ENCODE results near the gene KIF3C.
"Not testable (repeated sequence)": the region's sequence is repeated elsewhere in the genome, so short reads cannot be mapped to it uniquely, and the experiment has no call there.

Gene KIF3C

DNA sequence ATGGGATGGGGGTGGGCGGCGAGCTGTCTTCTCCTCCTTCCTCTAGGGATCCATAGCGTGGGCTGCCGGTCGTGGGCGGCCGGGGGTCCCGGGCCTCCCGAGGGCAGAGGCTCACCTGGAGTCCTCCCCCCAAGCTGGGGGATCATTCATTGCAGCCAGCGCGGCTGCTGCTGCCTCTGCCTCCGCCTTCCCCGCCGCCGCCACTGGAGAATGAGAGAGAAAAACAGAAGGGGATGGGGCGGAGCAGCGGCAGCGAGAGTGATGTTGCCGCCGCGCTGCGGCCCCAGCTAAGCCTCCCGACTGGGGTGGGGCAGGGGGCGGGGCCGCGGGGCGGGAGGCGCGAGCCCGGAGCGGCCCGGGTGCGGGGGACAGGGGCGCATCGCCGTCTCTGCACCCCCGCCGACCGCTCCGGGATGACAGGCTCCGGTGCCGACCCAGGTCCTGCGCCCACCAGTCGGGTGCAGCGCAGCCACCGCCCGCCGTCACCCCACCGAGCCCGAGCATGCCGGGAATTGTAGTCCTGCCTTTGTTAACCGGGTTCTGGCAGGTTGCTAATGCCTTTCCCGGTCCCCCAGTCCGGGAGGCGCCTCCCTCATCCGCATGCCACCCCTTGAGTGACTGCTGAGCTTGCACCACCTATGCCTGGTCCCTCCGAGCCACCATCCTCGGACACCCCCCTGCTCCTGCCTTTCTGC, at the start of gene KIF3C:
KIF3C (minus strand) TSS at position 225 of the 695 bp plus-strand sequence. CDS start 580 bp downstream, outside the sequence.
- DNase-seq, result peak; percentile 61 to 74

DNA sequence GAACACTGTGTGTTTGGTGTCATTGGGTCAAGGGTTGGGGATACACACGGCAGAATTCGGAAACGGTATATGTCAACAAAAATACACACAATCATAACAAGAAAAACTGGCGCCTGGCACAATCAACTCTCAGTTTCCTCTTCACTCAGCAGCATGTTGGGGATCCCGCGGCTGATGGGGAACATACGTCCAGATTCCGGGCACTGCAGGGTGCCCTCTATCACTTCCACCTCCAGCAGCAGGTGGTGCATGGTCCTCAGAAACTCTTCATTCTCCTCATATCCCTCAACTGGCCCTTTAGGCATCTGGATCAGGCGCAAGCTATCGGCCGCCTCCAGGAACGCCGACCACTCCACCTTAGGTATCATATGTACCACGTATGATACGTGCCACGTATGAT, 45.8 kb upstream of the KIF3C start:
- DNase-seq, result not testable (repeated sequence)

DNA sequence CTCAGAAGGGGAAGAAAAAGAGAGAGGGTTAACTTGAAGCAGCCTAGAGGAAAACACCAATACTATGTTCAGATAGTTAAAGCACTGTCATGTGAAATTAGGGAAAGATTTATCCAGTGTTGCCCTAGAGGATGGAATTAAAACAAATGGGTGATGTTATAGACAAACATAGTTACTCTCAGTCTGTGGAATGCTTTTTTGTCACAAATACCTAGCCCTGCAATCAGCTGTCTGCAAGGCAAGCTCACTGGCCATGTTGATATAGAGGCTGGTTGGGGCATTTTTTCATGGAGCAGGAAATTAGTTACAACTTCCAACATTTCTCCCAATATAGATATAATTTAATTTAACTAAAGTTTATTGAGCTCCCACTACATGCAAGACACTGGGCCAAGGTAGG, 43.2 kb upstream of the KIF3C start:
- no peak for DNase-seq

DNA sequence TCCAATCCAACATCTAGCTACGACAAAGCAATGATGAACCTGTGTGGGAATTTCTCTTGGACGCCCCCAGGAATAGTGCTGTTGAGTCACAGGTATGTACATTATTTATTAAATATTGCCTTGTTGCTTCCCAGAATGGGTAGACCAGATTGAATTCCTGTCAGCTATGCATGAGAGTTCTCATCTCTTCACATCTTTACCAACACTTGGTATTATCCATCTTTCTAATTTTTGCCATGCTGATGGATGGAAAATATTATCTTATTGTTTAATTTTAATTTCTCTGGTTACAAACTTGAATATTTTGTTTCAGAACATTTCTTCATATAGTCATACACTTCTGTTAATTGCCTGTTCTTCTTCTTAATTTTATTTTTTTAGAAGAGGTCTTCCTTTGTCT, 42.0 kb upstream of the KIF3C start:
- DNase-seq, result no peak

DNA sequence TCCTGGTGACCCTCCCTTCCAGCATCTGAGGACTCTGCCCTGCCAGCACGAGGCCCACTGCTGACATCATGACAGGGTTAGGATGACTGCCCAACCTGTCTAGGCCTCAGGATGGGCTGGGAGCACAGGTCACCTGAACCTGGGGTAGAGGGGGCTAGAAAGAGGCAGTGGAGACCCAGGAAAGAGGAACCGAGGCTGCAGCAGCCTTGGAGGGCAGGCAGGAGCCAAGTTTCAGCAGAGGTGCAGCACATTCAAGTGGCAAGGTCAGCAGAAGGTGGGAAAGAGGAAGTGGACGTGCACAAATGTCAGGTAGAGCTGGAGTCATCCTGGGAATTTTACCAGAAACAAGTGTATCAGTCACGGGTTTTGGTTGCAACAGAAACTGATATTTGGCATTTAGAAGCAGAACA, 37.9 kb upstream of the KIF3C start:
- no peak for DNase-seq

DNA sequence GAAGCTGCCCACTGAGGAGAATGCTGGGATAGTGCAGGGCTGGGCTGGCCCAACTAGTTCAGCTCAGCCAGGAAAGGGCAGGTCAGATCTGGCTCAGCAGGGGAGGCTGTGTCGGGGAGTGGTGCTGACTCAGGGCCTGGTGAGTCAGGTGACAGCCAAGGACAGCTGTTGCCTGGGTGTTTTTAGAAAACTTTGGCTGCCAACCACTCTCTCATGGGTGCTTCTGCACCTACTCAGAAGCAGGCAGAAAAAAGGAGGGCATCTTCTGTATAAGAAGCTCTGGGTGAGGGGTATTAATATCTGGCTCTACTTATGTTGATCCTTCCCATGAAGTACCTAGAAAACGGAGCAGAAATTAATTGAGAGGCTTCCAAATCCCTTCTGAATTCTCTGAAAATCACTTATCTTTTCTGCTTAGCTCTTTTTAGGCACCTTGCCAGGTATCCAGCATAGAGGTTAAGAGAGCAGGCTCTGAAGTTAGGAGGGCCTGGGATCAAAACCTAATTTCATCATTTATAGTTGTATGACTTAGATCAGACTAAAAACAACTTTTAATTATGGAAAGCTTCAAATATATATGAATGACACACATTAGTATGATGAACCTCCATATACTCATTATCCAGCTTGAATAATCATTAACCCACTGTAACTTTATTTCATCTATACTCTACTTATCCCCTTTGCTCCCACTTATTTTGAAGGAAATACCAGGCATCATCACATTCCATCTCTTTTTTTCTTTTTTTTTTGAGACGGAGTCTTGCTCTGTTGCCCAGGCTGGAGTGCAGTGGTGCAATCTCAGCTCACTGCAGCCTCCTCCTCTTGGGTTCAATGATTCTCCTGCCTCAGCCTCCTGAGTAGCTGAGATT, 36.1 kb upstream of the KIF3C start:
- DNase-seq, result peak in 1 of 2 experiments; percentile 36

DNA sequence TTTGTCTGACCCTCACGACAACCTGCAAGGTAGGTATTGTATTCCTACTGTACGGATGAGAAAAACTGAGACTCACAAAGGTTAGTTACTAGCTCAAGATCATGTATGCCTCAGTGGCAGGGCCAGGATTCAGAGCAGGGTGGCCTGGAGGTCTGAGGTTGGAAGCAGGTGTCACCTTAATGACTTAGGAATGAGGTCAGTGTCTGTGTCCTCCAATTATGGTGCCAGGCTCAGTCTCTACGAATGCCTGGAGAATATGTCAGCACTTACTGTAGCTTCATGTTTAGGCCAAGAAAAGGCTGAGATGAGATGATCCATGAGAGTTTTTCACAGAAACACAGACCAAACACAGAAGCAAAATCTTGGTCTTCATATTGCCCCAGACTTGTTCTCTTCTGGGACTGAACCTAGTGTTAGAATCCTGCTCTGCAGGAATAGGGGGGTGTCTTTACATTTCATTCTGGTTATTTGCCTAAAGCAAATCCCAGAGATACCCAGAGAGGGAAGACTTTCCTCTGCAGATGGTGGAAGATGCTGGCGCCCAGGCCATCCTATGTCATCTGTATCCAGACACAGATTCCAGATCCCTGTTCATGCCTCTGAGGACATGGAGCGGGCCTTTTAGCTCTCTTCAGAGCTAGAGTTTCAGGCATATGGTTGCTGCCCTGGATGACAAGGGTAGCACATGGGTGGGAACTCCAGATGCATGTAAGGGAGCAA, 35.3 kb upstream of the KIF3C start:
- DNase-seq, result no peak

DNA sequence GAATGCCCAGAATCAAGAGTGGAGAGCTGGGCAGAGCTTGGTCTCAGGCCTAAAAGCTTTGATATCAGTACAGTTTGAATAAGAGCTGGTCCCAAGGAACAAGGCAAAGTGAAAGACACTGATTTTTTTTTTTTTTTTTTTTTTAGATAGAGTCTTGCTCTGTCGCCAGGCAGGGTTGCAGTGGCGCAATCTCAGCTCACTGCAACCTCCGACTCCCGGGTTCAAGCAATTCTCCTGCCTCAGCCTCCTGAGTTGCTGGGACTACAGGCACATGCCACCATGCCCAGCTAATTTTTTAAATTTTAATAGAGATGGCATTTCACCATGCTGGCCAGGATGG, 34.4 kb upstream of the KIF3C start:
- not testable (repeated sequence) for DNase-seq

DNA sequence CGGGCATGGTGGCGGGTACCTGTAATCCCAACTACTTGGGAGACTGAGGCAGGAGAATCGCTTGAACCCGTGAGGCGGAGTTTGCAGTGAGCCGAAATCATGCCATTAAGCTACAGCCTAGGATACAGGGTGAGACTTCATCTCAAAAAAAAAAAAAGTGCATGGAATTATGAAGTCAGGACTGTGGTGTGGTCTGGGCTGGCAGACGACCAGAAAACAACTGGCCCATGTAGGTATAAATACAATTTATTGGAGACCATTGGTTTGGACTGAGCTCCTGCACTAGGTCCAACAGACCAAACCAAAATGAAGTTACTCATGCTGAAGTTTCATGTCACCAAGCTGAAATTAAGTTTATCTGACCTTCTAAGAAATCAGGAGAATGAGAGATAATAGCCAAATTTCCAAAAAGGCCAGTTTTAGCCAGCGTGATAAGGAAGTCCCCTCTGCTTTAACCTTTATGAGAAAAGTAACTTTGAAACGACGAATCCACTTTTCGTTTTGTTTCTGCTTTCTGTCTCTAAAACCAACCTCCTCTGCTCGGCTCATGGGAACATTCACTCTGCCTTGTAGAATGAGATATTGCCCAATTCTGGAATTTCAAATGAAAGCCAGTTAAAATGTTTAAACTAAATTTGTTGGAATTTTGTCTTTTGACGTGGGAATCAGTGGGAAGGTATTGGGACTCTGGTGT, 33.9 kb upstream of the KIF3C start:
- DNase-seq, result no peak

DNA sequence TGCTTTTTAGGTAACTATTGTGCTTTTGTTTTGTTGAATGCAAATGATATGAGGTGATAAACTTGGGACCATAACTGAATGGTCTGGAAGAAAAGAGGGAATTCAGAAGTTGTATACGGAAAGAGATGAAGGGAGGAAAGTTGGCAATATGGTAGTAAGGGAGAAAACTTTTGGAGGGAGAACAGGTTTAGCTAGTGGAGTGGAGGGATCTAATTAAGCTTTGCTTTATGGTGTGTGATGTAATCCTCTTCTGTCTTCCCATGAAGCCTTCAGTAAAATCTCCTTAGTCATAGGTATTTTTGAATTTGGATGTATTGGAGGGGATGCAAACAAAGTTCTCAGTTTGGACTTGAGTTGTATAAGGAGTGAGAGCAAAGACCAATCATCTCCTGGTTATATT, 31.4 kb upstream of the KIF3C start:
- no peak for DNase-seq

DNA sequence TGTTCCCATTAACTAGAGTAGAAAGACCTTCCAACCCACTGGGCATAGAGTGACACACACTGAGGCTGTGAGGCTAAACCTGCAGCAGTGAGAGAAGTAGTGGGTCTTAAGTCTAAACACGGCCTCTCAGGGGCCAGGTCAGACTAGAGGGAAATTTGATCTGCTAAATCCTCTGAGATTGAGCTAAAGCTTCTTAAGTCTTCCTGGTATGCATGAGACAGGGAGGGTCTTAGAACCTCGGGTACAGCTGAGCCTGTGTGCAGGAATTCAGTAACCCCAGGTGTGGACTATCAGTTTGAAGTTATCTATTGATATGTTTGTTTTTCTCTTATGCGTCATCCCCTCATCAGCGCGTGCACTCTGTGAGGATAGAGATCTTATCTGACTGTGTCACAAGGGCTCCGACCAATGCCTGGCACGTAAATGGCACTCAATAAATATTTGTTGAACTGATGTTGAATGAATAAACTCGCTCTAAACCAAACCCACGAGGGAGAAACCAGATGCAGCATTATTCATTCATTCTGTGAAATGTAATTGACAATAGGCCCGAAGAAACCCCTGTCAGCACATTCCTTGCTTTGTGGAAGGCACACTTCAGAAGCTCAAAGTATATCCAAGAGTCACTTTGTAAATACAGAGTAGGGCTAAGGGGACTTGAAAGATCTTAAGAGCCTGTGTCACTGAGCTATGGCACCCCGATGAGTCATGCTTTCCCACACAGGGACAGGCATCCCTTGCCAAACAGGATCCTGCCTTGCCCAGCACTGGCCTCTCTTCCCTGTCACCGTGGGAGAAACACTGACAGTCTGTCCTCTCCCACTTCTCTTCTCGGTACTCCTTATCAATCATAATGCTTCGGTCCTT, 29.9 kb upstream of the KIF3C start:
- peak in 1 of 2 experiments; percentile 27 for DNase-seq

DNA sequence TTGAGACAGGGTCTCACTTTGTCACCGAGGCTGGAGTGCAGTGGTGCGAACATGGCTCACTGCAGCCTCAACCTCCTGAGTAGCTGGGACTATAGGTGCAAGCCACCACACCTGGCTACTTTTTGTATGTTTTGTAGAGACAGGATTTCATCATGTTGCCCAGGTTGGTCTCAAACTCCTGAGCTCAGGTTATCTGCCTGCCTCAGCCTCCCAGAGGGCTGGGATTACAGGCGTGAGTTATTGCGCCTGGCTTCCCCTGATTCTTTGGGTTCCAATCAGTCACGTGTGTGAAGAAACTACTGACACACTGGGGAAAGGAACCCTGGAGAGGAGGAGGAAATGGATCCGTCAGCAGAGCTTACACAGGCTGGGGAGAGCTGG, 29.3 kb upstream of the KIF3C start:
- no peak for DNase-seq

DNA sequence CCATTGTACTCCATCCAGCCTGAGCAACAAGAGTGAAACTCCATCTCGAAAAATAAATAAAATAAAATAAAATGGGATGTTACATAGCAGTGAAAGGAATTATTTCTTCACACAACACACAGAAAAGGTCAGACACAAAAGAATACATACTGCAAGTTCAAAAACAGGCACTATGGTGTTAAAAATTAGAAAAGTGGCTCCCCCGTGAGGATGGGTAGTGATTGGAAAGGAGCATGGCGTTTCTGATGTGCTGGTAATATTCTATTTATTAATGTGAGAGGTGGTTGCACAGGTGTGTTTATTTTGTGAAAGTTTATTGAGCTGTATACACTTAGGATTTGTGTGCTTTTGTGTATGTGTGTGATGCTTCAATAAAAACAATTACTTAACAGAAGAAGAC, 28.6 kb upstream of the KIF3C start:
- DNase-seq, result no peak

DNA sequence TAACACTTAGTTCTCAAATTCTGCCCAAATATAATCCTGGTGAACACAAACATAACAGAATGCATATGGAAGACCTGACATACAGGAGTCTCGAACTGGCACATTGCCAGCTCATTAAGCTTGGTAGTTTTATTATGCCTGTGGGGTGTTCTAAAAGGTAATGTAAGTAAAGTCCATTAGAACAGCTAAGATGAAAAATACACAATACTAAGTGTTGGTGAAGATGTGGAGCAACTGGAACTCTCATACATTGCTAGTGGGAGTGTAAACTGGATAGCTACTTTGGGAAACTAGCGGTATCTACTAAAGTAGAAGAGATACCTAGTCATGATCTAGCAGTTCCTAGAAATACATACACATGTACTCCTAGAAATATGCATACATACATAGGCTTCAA, 27.3 kb upstream of the KIF3C start:
- DNase-seq, result no peak

DNA sequence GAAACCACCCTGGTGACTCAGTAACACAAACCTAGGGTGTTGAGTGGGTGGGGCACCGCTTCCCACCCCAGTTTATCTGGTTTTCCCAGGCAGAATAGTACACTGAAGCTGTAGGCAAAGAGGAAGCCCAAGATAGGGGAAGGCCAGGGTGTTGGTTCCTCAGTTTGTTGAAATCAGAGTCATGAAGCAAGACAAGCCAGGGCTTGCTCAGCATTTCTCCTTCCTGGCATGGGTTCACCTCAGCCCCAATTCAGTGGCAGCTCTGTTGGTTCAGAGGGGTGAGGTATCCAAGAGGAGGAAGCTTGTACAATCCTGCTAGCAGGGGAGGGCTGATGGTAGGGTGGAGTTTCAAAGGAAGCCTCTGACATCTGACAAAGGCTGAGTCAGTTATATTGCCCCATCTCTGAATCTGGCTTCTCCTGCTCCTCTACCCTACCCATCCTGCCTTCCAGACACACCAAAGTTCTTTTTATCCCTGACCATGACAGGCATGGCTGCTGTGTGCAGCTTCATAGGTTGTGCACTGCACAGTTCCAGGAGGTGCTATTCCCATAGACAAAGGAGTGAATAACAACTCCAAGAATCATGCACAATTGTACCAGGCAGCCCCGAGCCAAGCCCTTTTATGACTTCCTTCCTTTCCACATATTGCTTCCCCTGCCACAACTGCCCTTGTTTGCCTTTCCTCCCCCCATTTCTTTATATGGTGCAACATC, 26.7 kb upstream of the KIF3C start:
- peak; percentile 98 for DNase-seq

DNA sequence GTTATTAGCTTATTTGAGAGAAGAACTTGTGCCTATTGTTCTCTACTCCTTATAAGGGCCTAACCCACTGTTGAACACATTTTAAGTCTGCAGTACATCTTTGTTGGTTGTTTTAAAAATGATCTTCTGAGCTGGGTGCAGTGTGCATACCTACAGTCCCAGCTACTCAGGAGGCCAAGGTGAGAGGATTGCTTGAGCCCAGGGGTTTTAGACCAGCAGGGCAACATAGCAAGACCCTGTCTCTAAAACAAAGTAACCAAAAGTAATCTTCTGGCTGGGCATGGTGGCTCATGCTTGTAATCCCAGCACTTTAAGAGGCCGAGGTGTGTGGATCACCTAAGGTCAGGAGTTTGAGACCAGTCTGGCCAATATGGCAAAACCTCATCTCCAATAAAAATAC, 25.8 kb upstream of the KIF3C start:
- no peak for DNase-seq

DNA sequence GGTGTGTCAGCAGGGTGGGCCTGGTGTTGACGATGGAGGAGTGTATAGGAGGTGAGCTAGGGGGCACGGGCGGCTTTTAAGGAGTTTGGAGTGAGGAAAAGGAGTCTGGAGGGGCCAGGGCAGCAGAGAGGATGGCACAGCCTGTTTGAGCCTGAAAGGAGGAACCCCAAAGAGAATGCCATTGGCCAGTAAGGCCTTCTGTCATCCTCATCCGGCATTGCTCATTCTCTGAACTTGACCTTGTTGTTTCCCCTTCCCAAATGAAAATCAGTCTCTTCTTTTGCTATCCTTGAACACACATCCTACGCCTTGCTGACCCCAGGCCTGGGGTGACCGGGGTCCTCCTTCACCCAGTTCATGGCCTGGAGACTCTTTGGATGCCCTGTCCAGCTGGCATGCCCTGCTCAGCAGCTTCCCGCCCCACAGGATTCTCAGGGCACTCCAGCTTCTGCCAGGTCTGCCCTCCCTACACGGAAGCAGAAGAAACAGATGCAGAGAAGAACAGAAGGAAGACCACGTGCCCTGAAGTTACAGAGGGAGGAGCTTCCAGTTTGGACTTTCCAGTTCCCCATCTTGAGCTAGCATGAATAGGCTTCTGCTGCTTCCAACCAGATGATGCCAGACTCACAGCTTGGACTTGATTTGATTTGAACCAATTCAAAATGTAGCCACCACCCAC, 20.5 kb upstream of the KIF3C start:
- peak; percentile 93 to 94 for DNase-seq

DNA sequence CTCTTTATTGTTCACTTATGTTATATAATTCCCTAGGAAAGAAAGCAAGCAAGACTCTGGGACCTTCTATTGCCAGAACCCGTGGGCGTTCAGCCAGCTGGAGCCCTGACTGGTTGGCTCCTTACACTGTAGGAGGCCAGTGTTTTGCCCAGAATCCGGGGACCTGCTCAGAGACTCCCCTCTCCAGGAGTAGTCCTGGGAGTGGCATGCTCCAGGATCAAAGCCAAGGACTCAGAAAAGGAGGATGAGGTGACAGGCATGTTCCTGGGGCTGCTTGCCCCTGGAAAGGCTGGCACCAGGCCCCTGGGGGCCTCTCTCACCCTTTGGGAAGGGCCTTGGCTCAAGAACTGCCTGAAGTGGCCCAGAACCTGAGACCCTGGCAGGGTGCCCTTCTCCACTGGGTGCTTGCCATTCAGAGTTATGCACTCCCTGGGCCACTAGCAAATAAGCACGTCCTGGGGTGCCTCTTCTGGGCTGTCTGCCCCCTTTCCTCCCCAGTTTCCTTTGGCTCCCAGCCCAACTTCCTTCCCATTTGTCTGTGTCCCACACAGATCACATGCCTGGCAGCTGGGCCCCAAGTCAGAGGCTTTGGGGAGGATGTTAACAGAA, 19.6 kb upstream of the KIF3C start:
- DNase-seq, result peak; percentile 85 to 93

DNA sequence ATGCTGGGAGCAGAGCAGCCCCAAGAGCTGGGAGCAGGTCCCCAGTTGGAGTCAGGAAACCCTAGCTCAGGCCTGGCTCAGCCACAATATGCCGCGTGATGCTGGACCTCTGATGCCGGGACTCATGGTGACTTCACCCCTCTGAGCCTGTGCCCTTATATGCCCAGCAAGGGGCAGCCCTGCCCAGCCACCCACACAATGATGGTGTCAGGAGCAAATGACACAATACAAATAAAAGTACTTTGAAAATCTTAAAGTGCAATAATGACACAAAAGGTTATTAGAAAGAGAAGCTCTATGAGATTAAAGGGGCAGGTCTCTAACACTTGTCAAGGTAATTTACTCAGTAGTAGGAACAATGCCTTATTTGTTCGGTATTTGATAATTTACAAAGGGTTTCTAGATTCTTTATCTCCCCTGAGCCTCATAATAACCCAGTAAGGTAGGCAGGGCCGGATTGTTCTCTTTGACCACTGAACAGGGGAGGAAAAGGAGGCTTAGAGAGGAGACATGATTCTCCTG, 18.3 kb upstream of the KIF3C start:
- no peak for DNase-seq

DNA sequence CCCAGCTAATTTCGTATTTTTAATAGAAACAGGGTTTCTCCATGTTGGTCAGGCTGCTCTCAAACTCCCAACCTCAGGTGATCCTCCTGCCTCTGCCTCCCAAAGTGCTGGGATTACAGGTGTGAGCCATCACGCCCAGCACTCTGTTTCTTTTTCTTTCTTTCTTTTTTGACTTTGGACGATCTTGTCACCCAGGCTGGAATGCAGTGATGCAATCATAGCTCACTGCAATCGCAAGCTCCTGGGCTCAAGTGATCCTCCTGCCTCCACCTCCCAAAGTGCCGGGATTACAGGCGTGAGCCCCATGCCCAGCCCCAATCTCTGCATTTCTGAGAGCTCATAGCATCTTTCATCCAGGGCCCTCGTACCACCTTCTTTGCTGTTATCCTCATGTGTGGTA, 17.1 kb upstream of the KIF3C start:
- DNase-seq, result not testable (repeated sequence)
